HTERT RPE-1 (cell line): Measurements from ENCODE around the gene PODXL2.

Experiments
- in situ Hi-C: fragments of 300-500 bp; cut with MboI; formaldehyde crosslinking; loops from 4 replicates; pipeline ENCODE4 v1.14.3; 2020; ENCODE audit warnings: low sequenced_read_pairs

PODXL2 gene

DNA sequence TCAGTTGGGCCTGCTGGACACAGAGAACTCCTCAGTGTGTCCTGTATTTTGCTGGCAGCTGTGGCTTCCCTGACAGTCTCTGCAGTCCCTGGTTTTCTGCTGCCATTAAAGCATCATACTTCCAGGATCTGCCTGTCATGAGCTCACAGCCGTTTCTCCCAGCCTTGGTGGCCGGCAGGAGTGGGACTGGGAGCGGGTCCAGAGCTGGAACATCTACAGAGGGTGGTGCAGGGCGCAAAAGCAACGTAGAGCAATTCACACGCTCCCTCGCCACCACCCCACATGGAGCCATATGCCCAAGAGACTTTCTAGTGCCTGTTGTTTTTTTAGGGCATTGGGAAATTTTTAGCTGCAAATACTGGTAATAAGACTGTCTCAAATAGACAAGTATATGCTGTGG, 77.3 kb downstream of the PODXL2 start:
- in situ Hi-C loops: no loop called here

DNA sequence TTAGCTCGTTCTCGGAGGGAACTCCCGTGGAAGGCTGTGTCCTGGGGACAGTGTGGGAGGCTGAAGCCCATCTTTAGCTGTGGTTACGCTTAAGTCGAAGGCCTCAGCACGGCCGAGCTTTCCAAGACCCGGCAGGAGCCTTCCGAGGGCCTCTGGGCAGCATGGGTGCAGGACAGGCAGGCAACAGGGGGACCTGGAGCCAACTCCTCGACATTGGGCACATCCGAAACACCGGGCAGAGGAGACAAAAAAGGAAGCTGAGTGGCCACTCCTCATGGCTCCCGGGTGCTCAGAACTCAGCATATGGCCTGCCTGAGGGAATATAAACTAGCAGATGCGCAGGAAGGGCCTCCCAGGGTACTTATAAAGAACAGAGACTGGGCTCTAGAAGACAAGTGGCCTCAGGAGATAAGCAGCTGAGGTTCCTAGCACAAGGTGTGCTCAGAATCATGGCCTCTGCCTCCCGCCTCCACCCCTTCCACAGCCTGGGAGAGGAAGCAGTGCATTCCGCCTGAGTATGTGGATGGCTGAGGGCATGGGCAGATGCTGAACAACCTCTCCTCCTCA, 77.9 kb downstream of the PODXL2 start:
- in situ Hi-C loops: no loop called here

DNA sequence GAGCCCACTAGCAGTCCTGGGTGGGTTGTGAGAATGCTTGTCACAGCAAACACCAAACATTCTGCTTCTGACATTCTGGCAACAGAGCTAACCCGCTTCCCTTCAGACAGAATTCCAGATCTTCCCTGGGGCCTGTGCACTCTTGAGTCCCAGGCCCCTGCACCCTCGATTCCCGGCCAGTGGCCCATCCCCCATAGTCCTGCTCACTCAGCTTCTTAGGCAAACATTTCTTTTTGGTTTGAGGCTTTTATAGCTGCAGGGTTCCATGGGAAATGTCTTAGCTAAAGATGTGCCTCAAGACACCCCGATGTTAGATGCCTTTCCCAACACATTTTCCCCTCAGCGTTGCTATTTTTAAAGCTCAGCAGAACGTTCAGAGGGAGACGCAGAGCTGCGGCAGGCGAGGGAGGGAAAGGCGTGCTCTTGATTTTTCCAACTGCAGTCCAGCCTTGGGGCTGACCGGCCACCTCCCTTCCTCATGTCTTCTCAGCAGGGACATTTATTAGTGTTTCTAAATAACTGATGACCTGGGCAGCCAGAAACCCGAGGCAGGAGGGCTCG, 78.9 kb downstream of the PODXL2 start:
- in situ Hi-C loops: no loop called here

DNA sequence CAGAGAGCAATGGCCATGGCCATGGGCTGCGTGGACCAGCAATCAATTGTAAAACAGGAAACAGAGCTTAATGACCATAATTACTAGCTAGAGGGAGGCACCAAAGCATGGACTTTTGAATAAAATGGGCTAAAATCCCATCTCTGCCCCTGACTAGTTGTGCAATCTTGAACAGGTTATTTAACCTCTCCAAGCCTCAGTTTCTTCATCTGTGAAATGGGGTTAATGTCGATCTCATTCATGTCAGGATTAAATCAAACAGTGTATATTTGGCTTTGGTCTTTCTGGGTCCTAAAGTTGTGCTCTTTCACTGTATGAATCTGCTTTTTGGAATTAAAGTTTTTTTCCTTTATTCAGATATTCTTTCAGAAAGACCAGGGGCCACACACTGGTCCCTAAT, 79.9 kb downstream of the PODXL2 start:
- in situ Hi-C loops: no loop called here

DNA sequence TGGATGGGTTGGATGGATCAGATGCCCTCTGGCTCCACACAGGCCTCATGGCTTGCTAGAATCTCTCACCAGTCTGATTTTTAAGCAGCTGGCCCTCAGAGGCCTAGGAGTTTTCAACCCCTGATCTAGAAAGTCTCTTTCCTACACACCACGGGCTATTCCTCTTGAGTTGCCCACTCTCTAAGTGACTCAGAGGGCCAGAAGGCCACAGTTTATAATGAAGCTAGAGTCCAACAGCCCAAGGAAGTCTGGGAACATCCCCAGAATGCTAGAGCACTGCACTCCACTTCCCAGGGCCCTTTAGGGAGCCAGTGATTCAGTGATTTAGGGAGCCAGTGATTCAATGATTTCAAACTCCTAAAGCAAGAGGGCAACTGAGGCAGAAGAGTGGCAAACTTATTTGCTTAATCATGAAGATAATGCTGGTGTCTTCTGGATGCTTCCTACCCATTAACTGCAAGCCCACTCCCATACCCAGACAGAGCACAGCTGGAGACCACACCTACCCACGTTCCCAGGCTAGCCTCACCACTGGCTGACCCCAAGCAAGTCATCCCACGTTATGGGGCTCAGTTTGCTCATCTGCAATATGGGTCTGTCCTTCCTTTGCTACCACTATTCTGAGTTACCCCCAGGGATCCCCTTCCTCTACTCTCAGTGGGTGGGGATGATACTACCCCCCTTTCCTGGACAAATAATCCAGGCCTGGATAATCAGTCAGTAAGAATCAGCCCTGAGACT, 80.5 kb downstream of the PODXL2 start:
- in situ Hi-C loops: no loop called here

DNA sequence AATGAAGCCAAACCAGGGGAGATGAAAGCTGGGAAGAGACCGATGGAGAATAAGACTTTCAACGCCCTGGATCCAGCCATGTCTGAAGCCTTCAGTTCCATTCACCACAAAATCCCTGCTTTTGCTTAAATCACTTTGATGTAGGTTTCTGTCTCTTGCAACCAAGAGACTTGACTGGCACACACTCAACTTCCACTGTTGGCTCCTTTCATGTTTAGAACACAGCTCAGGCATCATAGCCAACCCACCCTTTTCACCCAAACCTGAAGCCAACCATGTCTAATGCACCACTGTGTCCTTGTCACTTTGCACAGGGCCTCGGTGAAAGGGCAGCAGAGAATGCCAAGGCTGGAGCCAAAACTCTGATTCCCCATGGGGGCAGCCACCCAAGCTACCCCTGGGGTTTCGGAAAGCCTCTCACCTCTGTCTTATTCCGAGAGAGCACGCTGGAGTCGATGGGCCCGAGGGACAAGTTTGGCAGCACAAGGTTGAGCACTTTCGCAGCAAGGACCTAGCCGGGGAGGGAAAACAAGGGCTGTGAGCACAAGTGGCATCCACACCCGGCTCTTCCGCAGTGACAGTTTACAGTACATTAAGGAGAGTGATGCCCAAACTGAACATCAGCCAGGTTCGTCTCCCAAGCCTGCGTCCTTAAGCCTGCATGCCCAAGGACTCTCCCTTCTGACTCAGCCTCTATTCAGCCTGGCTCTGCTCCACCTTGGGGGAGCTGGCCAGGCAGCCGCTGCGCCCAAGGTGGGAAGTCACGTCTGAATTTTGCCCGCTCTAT, 81.4 kb downstream of the PODXL2 start:
- in situ Hi-C loops: no loop called here

DNA sequence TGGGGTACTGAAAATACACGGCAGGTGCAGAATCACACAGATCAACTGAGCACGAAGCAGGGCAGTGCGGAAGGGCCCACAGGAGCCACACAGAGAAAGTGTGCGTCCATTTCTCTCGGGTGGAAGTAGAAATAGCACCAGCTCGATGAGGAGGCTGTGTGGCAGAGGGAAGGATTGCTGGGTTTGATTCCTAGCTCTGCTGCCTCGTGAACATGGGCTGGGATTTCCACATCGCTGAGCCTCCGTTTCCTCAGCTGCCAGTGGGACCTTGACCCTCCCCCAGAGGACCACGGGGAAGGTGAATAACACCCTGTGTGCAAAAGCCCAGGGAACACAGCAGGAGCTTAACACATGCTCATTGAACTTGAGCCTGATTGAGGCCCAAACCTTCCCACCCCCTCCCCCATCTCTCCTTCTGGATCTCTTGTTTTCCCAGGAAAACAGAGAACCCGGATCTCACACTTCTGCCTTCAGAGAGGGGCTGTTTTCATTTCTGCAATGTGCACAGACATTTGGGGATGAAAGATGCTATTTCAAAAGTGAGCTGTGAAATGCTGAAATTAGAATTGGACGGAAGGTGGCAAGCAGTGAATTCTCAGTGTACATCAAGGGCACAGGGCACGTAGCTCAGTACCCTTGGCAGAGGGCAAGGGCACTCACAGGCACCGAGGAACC, 82.2 kb downstream of the PODXL2 start:
- in situ Hi-C loops: no loop called here

DNA sequence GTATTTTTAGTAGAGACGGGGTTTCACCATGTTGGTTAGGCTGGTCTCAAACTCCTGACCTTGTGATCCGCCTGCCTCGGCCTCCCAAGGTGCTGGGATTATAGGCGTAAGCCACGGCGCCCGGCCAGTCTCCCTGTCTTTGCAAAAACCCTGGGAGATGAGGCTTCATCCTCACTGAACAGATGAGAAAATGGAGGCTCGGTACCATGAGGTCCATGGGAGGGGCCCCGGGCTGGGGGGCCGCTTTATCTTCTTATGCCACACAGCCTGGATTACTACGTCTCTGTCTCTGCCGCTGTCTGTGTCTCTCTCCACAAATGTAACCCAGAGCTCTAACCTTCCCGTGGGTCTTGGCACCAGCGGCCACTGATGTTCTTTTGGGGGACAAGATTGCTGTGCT, 82.9 kb downstream of the PODXL2 start:
- in situ Hi-C loops: no loop called here

DNA sequence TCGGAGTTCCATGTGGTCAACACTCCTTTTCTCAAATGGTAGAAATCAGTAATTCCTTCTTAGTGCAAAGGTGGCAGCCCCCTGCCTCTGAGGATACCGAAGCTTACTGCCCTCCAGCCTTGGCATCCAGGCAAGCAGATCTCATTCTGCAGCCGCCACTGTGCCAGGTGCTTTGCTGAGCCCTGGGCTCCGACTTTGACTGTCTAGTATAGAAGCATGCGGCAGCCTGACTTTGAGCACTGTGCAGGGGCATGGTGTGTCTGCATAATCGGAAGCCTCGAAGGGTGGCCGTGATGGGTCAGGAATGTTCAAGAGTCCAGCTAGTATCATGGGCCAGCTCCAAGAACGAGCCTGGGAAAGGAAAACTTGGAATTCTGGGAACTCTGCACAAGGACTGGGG, 83.5 kb downstream of the PODXL2 start:
- in situ Hi-C loops: no loop called here

DNA sequence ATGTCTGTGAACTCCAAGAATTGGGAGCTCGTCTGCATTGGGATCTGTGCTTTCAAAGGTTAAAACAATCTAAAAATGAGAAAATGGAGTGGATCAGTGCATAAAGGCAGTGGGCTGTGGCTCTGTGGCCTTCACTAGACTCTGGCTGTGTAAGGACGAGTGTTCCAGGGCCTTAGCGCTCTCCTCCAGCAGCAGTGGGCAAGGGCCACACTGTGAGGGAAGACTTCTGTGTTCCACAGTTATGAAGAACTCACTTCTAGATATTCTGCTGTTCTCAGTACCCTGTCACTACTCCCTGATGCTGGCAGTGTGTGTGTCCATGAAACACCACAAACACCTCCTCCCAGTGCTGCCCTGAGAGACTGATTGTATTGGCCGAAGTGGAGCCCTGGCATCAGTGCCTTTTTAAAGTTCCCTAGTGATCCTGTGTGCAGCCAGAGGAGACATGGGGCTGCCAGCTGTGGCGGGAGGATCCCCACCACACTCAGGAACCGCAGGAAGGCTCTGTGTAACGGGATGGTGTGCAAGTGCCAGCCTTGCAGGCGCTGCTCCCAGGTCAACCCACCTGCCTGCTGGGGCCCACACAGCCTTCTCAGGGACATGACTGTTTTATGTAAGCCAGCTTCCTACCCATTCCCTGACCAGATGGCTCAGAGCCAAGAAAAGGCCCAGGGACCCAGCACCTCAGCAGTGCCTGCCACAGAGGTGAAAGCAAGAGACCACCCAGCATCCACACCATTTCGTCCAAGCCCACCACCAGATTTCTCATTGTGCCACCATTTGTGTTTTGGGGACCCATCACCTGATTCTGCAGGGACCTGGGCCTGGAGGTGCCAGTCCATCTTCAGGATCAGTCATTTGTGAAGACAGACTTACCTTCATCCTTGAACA, 84.1 kb downstream of the PODXL2 start:
- in situ Hi-C loops: no loop called here

DNA sequence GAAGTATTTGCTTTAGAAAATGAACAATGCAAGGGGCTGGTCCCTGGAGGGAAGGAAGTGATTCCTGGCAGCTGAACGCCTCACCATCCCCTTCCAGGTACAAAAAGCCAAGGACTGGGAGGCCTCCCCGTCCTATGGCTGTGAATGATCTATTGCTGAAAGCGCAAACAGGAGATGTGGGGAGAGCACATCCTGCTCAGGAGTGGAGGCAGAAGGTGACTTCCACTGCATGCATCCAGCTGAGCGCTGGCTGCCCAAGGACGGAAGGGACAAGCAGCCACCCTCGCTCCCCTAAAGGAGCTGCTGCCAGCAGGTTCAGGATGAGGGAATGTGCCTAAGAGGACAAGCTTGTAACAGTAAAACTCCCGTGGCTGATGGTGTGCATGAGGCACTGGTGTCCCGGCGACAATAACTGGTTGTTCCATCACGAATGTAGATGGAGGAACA, 85.2 kb downstream of the PODXL2 start:
- in situ Hi-C loops: no loop called here

DNA sequence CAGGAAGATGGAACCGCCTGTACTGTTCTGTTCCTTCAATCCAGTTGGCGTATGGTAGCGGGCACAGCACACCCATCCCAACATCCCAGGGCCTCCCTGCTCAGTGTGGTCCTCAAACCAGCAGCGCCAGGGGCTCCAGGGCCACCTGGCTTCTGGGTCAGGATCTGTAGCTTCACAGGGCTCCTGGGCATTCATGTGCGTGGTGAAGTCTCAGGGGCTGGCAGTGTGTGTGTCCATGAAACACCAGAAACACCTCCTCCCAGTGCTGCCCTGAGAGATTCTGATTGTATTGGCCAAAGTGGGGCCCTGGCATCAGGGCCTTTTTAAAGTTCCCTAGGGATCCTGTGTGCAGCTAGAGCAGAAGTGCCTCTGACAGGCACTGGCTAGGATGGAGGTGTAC, 85.9 kb downstream of the PODXL2 start:
- in situ Hi-C loops: no loop called here

DNA sequence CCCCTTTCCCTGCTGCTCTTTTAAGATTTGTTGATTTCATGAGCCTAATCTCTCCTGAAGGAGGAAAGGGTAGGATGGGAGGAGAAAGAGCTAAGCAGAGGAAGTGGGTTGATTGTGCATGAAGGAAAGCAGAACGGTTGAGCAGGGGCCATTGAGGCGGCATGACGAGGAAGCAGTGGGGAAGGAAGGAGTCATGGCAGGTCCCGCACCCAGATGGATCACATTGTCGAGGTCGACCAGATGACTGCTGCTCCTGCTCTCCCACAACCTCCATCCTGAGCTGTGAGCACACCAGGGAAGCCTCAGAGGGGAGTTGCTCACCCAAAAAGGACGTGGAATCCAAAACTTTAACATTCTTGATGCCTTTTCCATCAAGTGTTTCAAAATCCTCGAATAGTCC, 86.5 kb downstream of the PODXL2 start:
- in situ Hi-C loops: no loop called here

DNA sequence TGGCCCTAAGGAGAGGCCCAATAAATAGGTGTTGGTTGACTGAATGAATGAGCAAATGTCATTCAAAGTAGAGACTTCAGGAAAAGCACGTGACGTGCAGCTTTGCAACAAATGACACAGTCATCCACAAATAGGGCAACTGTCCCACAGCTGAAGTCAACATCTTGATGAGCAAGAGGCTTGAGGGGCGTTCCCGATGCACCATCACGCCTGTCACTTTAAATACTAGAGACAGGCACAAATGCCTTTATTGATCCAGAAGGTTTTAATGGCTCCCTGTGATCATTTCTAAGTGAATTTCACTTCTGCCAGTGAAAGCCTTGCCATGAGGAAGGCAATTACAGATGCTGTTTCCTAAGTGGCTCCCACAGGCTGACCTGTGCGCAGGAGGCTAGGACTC, 87.4 kb downstream of the PODXL2 start:
- in situ Hi-C loops: no loop called here

DNA sequence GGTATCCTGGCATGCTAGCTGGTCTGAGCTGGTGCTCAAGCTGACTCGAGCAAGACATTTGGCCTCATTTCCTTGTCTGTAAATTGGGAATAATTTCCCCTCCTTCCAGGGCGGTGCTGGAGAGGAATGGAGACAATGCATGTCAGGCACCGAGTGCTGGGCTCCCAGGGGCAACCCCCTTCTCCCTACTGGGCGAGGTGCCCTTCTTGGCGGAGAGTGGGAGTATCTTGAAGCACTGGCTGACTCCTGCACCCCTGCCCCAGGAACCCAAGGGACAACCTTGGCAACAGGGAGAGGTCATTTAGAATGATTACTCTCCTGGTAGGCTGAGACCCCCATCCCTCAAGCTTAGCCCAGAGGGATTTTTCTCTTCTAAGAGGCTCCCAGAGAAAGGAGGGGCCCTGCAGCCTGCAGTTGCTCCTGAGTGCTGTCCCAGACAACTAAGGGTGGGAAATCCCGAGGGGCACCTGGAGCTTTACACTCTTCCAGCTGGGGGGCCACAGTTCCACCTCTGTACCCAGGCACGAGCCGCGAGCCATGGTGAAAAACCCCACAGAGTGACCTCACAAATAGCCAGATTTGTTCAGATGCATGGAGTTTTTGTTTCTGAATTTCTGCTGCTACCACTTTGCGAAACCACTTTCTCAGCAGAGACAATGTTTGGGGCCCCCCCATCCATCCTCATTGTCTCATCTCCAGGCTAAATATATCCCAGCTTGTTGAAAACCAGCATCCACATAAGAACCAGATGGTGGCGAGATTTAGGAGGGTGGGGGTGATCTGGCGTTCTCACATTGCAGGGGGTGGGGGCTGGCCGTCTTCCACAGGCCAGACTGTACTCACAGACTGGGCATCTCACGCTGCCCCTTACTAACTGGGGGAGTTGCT, 88.6 kb downstream of the PODXL2 start:
- in situ Hi-C loops: no loop called here

DNA sequence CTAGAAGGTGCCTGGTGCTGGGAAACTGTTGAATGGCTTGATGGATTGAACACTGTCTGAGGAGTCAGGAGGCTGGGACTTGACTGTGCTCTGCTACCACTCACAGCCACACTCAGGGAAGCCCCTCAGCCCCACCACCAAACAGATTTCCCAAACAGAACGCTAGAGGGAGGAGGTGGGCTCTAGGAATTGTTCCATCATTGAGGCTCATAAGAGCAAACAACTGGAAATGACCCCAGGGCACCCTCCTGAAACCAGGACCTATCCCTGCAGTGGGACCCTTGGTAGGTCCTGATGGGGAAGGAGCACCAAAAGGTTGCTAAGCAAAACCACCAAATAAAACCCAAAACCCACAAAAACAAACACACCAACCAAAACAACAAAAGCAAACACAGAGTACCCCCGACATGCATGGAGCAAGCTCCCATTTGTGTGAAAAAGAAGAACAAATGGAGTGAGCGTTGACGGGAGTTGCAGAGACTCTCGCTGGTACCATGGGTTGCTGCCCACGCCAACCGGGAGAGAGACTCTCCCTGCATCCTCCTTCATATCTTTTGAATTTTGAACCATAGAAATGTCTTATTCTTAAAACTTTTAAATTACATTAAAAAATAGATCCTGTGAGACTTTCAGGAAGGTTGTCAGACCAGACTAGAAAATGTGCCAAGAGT, 89.4 kb downstream of the PODXL2 start:
- in situ Hi-C loops: no loop called here

DNA sequence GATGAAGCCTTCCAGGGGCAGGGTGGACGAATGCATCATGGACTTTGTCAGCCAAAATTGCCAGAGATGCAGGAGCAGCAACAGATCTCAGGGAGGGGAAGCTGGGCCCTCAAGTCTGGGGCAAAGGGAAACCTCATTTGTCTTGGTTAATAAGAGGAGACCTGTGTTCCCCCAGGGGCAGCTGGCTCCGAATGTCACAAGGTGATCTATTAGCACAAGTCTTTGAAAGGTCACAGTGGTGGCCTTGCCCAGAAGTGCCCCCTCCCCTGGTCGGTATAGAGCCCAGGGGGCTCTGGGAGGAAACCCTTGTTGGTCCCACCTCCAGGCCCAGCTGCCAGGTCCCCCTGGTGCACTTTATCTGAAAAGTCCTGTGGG, 89.9 kb downstream of the PODXL2 start:
- in situ Hi-C loops: no loop called here

DNA sequence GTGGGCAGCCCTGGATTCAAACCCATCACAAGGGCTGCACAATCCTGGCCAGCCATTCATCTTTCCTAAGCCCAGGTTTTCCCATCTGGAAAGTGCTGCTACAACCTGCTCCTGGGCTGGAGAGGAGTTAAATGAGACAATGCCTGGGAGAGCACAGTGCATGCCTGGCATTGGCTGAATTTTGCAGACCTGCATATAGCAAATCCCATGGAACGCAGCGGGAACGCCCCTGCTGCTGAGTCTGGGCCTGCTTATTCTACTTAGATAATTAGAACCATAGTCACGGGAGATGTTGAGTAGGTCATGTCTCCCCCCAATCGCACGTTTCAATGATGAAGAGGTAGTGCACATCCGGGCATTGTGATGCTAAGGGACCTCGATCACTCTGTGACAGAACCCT, 90.4 kb downstream of the PODXL2 start:
- in situ Hi-C loops: no loop called here
